HG02759 (cell line): ENCODE data around the gene UGT1A6.
"Not testable (repeated sequence)": the region's sequence is repeated elsewhere in the genome, so short reads cannot be mapped to it uniquely, and the experiment has no call there.

Source experiments
- ATAC-seq: cut with Tn5 transposase; IDR thresholded peaks from one replicate; pipeline ENCODE4 v1.9.1; 2021; ENCODE audit warnings: mild to moderate bottlenecking, moderate library complexity; ENCODE audit not compliant: unreplicated experiment

UGT1A6 gene

GRCh38 chr2:233692648-233693047 is at the start of gene UGT1A6:
Gene UGT1A6 (plus strand): TSS chr2:233692890. CDS start chr2:233693005, 115 bp downstream.
- ATAC-seq, result no peak

GRCh38 chr2:233643128-233643527 is 49.6 kb upstream of the UGT1A6 start:
- ATAC-seq, result no peak

GRCh38 chr2:233646033-233646432 is 46.7 kb upstream of the UGT1A6 start:
- ATAC-seq, result not testable (repeated sequence)

GRCh38 chr2:233650981-233651380 is 41.7 kb upstream of the UGT1A6 start:
- ATAC-seq, result no peak

- no peak for ATAC-seq
These were observed 41.3 kb upstream of the UGT1A6 start for GRCh38 chr2:233651430-233651829.

- no peak for ATAC-seq
These were observed 38.2 kb upstream of the UGT1A6 start for GRCh38 chr2:233654501-233654900.

- ATAC-seq, result no peak
These were observed 37.6 kb upstream of the UGT1A6 start for GRCh38 chr2:233655043-233655442.

- ATAC-seq, result not testable (repeated sequence)
These were observed 36.7 kb upstream of the UGT1A6 start for GRCh38 chr2:233655943-233656342.

GRCh38 chr2:233656443-233656842 is 36.2 kb upstream of the UGT1A6 start:
- ATAC-seq, result no peak

- no peak for ATAC-seq
These were observed 34.1 kb upstream of the UGT1A6 start for GRCh38 chr2:233658610-233659009.

GRCh38 chr2:233663911-233664310 is 28.8 kb upstream of the UGT1A6 start:
- no peak for ATAC-seq

GRCh38 chr2:233668605-233669260 is 24.0 kb upstream of the UGT1A6 start:
- ATAC-seq, result no peak

- no peak for ATAC-seq
These were observed 21.2 kb upstream of the UGT1A6 start, which contains the start of gene UGT1A9 for GRCh38 chr2:233671290-233672161. Gene UGT1A9 (plus strand): TSS chr2:233671898. CDS start chr2:233671935, 37 bp downstream.

- no peak for ATAC-seq
These were observed 19.8 kb upstream of the UGT1A6 start for GRCh38 chr2:233672886-233673285.

GRCh38 chr2:233673896-233674295 is 18.8 kb upstream of the UGT1A6 start:
- ATAC-seq, result no peak

- ATAC-seq, result no peak
These were observed 18.4 kb upstream of the UGT1A6 start for GRCh38 chr2:233674314-233674713.

GRCh38 chr2:233674995-233675394 is 17.7 kb upstream of the UGT1A6 start:
- ATAC-seq, result no peak

GRCh38 chr2:233676046-233676445 is 16.6 kb upstream of the UGT1A6 start:
- ATAC-seq, result no peak

- ATAC-seq, result no peak
These were observed 13.5 kb upstream of the UGT1A6 start for GRCh38 chr2:233679196-233679595.

- no peak for ATAC-seq
These were observed 12.2 kb upstream of the UGT1A6 start for GRCh38 chr2:233680361-233681045.

GRCh38 chr2:233681521-233682099 is 11.1 kb upstream of the UGT1A6 start, which contains the start of gene UGT1A7:
Gene UGT1A7 (plus strand): TSS chr2:233681901. CDS start chr2:233681938, 37 bp downstream.
- ATAC-seq, result no peak
